ENCODE data around the gene NLE1.

DNA sequence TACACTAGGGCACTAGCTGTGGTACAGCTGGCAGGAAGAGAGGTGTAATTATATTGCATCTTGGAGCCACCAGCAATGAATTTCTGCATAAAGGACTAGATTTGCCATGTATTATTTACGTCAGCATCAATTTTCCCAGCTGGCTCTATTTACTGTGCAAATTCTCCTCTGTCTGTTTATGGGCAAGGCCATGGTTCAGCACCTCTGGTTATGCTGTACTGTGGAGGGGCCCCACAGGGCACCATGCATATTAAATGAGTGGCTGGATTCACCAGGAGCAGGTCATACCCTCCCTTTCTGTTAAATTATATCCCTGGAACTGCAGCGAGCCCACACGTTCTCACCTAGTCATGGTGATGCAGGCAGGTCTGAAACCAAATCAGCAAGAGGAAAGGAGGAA, 42.2 kb downstream of the NLE1 start:
- TF ChIP-seq EZH2 (IDR thresholded peaks at IDR 0.05; ENCODE audit: low read length) (no peak), CTCF (optimal IDR thresholded peaks at IDR 0.05 in 1 of 3, IDR thresholded peaks at IDR 0.05 in 1 of 3, conservative IDR thresholded peaks at IDR 0.05 in 1 of 3; ENCODE audit: extremely low read depth in 1 of 3, insufficient read depth in 2 of 3, low read length in 3 of 3) (no peak)
